Stomach smooth muscle (tissue), 2 donors: Measurements from ENCODE around the gene DRG1.
"Not testable (repeated sequence)": the region's sequence is repeated elsewhere in the genome, so short reads cannot be mapped to it uniquely, and the experiment has no call there.

ENCODE experiments used
- H3K27ac ChIP-seq: one replicate; pipeline ENCODE4 v1.7.0; 2013; ENCODE audit warnings: mild to moderate bottlenecking, low read length, inconsistent platforms
- H3K27me3 ChIP-seq, 2 donors: one replicate each; pipeline ENCODE4 v1.7.0; 2013; ENCODE audit warnings: low read length in 2 of 2; ENCODE audit not compliant: insufficient read depth in 2 of 2, control insufficient read depth in 1 of 2
- H3K36me3 ChIP-seq, 2 donors: one replicate each; pipeline ENCODE4 v1.7.0; 2013; ENCODE audit warnings: low read length in 2 of 2; ENCODE audit not compliant: control insufficient read depth in 2 of 2, insufficient read depth in 2 of 2
- H3K4me1 ChIP-seq: one replicate; pipeline ENCODE4 v1.7.0; 2013; ENCODE audit warnings: low read length; ENCODE audit not compliant: control insufficient read depth, insufficient read depth
- H3K4me3 ChIP-seq, 2 donors: one replicate each; pipeline ENCODE4 v1.7.0; 2013; ENCODE audit warnings: low read length in 2 of 2
- H3K9ac ChIP-seq, 2 donors: one replicate each; pipeline ENCODE4 v1.7.0; 2013; ENCODE audit warnings: low read length in 2 of 2, mild to moderate bottlenecking in 1 of 2
- H3K9me3 ChIP-seq, 2 donors: one replicate each; pipeline ENCODE4 v1.7.0; 2013; ENCODE audit warnings: low read length in 2 of 2; ENCODE audit not compliant: control insufficient read depth in 2 of 2
- donor health status: healthy.
- donor health status: Pancreatic carcinoma.

DRG1 gene

DNA sequence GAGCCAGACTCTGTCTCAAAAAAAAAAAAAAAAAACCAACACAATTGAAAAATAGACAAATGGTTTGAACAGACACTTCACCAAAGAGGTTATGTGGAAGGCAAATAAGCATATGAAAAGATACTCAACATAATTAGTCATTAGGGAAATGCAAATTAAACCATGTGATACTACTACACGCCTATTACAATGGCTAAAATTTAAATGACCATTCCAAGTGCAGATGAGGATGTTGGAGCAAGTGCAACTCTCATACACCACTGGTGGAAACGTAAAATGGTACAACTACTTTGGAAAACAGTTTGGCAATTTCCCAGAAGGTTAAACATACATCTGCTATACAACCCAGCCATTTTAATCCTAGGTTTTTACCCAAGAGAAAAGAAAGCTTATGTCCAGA lies 65.9 kb downstream of the DRG1 start:
- H3K9me3 ChIP-seq = no peaks in the 10 kb centered on the region
- no peak overlapping the region for H3K9ac ChIP-seq
- H3K4me3 ChIP-seq = no peak overlapping the region
- H3K27ac ChIP-seq = no peak overlapping the region
- no peaks in the 10 kb centered on the region for H3K4me1 ChIP-seq
- H3K27me3 ChIP-seq = no peaks in the 10 kb centered on the region
- H3K36me3 ChIP-seq = peaks cover 30 to 36% of the 10 kb centered on the region in 2 donors

DNA sequence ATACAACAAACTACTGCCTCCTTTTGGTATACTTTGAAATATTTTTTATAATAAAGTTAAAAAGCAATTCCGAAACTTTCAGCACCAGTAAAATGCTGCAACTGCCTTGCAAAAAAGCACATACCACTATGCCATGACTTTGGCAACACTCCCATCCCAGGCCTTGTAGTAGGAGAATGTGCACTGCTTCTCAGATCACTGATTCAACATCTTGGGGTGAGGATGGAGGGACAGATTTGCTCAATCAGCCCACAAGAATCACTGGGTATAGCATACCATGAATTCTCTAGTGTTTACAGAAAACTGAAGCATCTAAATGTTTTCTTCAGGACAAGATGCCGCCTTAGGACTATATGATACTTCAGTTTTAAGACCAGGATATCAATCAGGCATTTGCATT lies 75.3 kb downstream of the DRG1 start:
- no peak overlapping the region for H3K4me3 ChIP-seq
- H3K27ac ChIP-seq = no peak overlapping the region
- no peaks in the 10 kb centered on the region for H3K9me3 ChIP-seq
- no peaks in the 10 kb centered on the region for H3K27me3 ChIP-seq
- peaks cover 10 to 11% of the 10 kb centered on the region in 2 donors for H3K36me3 ChIP-seq
- no peak overlapping the region for H3K9ac ChIP-seq
- H3K4me1 ChIP-seq = no peaks in the 10 kb centered on the region

DNA sequence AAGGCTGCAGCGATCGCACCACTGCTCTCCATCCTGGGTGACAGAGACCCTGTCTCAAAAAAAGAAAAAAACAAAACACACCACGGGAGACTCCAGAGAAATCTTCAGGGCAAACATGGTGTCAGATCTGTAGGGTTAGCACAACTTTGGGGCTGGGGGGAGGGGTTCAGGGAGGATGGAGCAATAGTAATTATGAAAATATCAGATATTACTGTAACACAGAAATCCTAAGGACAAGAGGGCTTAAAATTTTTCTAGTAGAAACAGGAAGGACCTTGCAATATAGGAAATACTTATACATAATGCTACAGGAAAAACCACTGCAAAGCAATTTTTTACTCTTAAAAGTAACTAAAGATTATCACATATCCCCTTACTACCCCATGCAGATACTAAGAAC lies 76.4 kb downstream of the DRG1 start:
- Histone ChIP-seq H3K27ac (no peak overlapping the region), H3K4me3 (no peak overlapping the region), H3K27me3 (no peaks in the 10 kb centered on the region), H3K9ac (no peak overlapping the region), H3K4me1 (no peaks in the 10 kb centered on the region), H3K36me3 (peaks cover 12 to 15% of the 10 kb centered on the region in 2 donors), H3K9me3 (no peaks in the 10 kb centered on the region)

DNA sequence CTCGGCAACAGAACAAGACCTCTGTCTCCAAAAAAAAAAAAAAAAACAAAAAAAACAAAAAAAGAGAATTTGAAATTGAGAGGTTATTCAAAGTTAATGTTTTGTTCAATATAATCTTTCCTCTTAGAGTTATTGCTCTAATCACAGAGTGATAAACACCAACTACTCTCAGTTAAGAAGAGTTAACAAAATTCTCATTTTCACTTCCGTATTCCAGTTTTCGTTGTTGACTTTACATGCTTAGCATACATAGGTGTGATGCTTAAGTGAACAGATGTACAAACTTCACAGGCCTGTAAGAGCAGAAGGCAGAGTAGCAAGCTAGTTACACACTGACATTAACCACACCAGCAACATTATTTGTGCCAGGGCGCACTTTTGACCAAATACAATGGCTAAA lies 77.9 kb downstream of the DRG1 start:
- H3K9ac ChIP-seq = no peak overlapping the region
- H3K4me3 ChIP-seq = no peak overlapping the region
- no peaks in the 10 kb centered on the region for H3K27me3 ChIP-seq
- peaks cover 19 to 20% of the 10 kb centered on the region in 2 donors for H3K36me3 ChIP-seq
- no peaks in the 10 kb centered on the region for H3K9me3 ChIP-seq
- H3K27ac ChIP-seq = no peak overlapping the region
- H3K4me1 ChIP-seq = no peaks in the 10 kb centered on the region

DNA sequence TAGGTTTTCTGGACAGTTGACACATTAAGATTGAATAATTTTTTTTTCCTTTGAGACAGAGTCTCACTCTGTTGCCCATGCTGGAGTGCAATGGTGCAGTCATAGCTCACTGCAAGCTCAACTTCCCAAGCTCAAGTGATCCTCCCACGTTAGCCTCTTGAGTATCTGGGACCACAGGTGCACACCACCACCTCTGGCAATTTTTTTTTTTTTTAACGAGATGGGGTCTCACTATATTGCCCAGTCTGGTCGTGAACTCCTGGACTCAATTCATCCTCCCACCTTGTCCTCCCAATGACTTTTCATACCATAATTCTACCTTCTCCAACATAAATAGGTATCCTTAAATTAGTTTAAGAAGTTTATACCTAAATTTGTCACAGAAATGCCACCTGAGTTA lies 81.7 kb downstream of the DRG1 start:
- Histone ChIP-seq H3K36me3 (peaks cover 20 to 27% of the 10 kb centered on the region in 2 donors), H3K27ac (no peak overlapping the region), H3K4me3 (no peak overlapping the region), H3K27me3 (no peaks in the 10 kb centered on the region), H3K9ac (no peak overlapping the region), H3K9me3 (no peaks in the 10 kb centered on the region), H3K4me1 (no peaks in the 10 kb centered on the region)

DNA sequence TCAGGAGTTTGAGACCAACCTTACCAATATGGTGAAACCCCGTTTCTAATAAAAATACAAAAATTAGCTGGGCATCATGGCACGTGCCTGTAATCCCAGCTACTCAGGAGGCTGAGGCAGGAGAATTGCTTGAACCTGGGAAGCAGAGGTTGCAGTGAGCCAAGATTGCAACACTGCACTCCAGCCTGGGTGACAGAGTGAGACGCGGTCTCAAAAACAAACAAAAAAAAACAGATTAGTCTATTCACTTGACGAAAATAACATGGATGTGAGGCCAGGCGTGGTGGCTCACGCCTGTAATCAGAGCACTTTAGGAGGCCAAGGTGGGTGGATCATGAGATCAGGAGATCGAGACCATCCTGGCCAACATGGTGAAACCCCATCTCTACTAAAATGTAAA lies 83.1 kb downstream of the DRG1 start:
- H3K27ac ChIP-seq, H3K27me3 ChIP-seq, H3K4me3 ChIP-seq, H3K9ac ChIP-seq, H3K4me1 ChIP-seq, H3K9me3 ChIP-seq: not testable (repeated sequence)
- H3K36me3 ChIP-seq = peaks cover 19 to 28% of the 10 kb centered on the region in 2 donors
